Activated naive CD8-positive, alpha-beta T cell treated with anti-CD3 and anti-CD28 coated beads for 36 hours (primary cell): ENCODE results near the gene FAAH2. TPM values are rescaled to one million over a fixed set of nuclear protein-coding genes. Genes with fewer than 3 reads are reported as not detected.
A peak's percentile ranks its signal among the peaks of the same experiment; 100 is the strongest.
"Not testable (repeated sequence)": the region's sequence is repeated elsewhere in the genome, so short reads cannot be mapped to it uniquely, and the experiment has no call there.

ENCODE experiments used
- DNase-seq: peaks from one replicate; pipeline ENCODE4 v3.0.0; 2021
- H3K27ac Mint-ChIP-seq: one replicate; pipeline ENCODE4 v1.8.0; 2022; ENCODE audit warnings: mild to moderate bottlenecking, moderate library complexity, mixed read lengths
- H3K27me3 Mint-ChIP-seq: one replicate; pipeline ENCODE4 v1.8.0; 2022; ENCODE audit warnings: mild to moderate bottlenecking, mixed read lengths
- H3K36me3 Mint-ChIP-seq: one replicate; pipeline ENCODE4 v1.8.0; 2021; ENCODE audit warnings: mild to moderate bottlenecking, mixed read lengths
- H3K4me1 Mint-ChIP-seq: one replicate; pipeline ENCODE4 v1.8.0; 2021; ENCODE audit warnings: mixed read lengths
- H3K4me3 Mint-ChIP-seq: one replicate; pipeline ENCODE4 v1.8.0; 2022; ENCODE audit warnings: mild to moderate bottlenecking, moderate library complexity, mixed read lengths
- H3K9me3 Mint-ChIP-seq: one replicate; pipeline ENCODE4 v1.8.0; 2022; ENCODE audit warnings: mixed read lengths
- total RNA-seq, 2 experiments: library from RNA; stranded (reverse); gene quantifications; one replicate each; pipeline ENCODE4 v1.2.3, GENCODE V29; 2021

FAAH2 gene
- total RNA-seq = 1 to 10 TPM; 1.5 to 1.9 TPM

GRCh38 chrX:57286507-57287251 is at the start of gene FAAH2:
FAAH2 (plus strand) TSS chrX:57286706; CDS start chrX:57286826, 120 bp downstream.
- DNase-seq = peak; percentile 49
- H3K27ac Mint-ChIP-seq = peak within 1 kb of the TSS; percentile 86
- peaks cover 1% of the 10 kb centered on the region for H3K36me3 Mint-ChIP-seq
- peak within 1 kb of the TSS; percentile 87 for H3K4me3 Mint-ChIP-seq
- H3K4me1 Mint-ChIP-seq = peaks cover 19% of the 10 kb centered on the region
- H3K27me3 Mint-ChIP-seq = no peaks in the 10 kb centered on the region
- H3K9me3 Mint-ChIP-seq = no peaks in the 10 kb centered on the region

GRCh38 chrX:57241967-57242366 is 44.5 kb upstream of the FAAH2 start:
- H3K27ac Mint-ChIP-seq = no peak overlapping the region
- peaks cover 11% of the 10 kb centered on the region for H3K9me3 Mint-ChIP-seq
- no peak overlapping the region for H3K4me3 Mint-ChIP-seq
- H3K36me3 Mint-ChIP-seq = peaks cover 14% of the 10 kb centered on the region
- H3K27me3 Mint-ChIP-seq = no peaks in the 10 kb centered on the region
- H3K4me1 Mint-ChIP-seq = no peaks in the 10 kb centered on the region
- no peak for DNase-seq

GRCh38 chrX:57251965-57252364 is 34.5 kb upstream of the FAAH2 start:
- Mint-ChIP-seq H3K9me3 (peaks cover 20% of the 10 kb centered on the region), H3K4me1 (no peaks in the 10 kb centered on the region), H3K27ac (no peak overlapping the region), H3K36me3 (peaks cover 1% of the 10 kb centered on the region), H3K27me3 (no peaks in the 10 kb centered on the region), H3K4me3 (no peak overlapping the region)
- no peak for DNase-seq

- Mint-ChIP-seq H3K36me3 (no peaks in the 10 kb centered on the region), H3K9me3 (peaks cover 8% of the 10 kb centered on the region), H3K27ac (no peak overlapping the region), H3K4me1 (no peaks in the 10 kb centered on the region), H3K27me3 (no peaks in the 10 kb centered on the region), H3K4me3 (no peak overlapping the region)
- no peak for DNase-seq
Observed at GRCh38 chrX:57265126-57265525, 21.4 kb upstream of the FAAH2 start.

- H3K4me1 Mint-ChIP-seq = no peaks in the 10 kb centered on the region
- H3K27me3 Mint-ChIP-seq = no peaks in the 10 kb centered on the region
- H3K27ac Mint-ChIP-seq = no peak overlapping the region
- no peak for DNase-seq
- H3K4me3 Mint-ChIP-seq = no peak overlapping the region
- no peaks in the 10 kb centered on the region for H3K36me3 Mint-ChIP-seq
- H3K9me3 Mint-ChIP-seq = peaks cover 8% of the 10 kb centered on the region
Observed at GRCh38 chrX:57266275-57266674, 20.2 kb upstream of the FAAH2 start.

GRCh38 chrX:57266871-57267270 is 19.6 kb upstream of the FAAH2 start:
- H3K27me3 Mint-ChIP-seq = no peaks in the 10 kb centered on the region
- no peaks in the 10 kb centered on the region for H3K36me3 Mint-ChIP-seq
- H3K4me3 Mint-ChIP-seq = no peak overlapping the region
- H3K4me1 Mint-ChIP-seq = no peaks in the 10 kb centered on the region
- peaks cover 8% of the 10 kb centered on the region for H3K9me3 Mint-ChIP-seq
- no peak for DNase-seq
- no peak overlapping the region for H3K27ac Mint-ChIP-seq

- DNase-seq = no peak
- H3K4me1 Mint-ChIP-seq = no peaks in the 10 kb centered on the region
- H3K27ac Mint-ChIP-seq = no peak overlapping the region
- no peak overlapping the region for H3K4me3 Mint-ChIP-seq
- no peaks in the 10 kb centered on the region for H3K27me3 Mint-ChIP-seq
- no peaks in the 10 kb centered on the region for H3K36me3 Mint-ChIP-seq
- peaks cover 8% of the 10 kb centered on the region for H3K9me3 Mint-ChIP-seq
Observed at GRCh38 chrX:57267308-57267707, 19.2 kb upstream of the FAAH2 start.

GRCh38 chrX:57270980-57271379 is 15.5 kb upstream of the FAAH2 start:
- no peaks in the 10 kb centered on the region for H3K36me3 Mint-ChIP-seq
- no peak overlapping the region for H3K27ac Mint-ChIP-seq
- H3K4me1 Mint-ChIP-seq = no peaks in the 10 kb centered on the region

GRCh38 chrX:57282568-57282967 is 3.9 kb upstream of the FAAH2 start:
- H3K4me3 Mint-ChIP-seq = no peak overlapping the region
- no peak for DNase-seq
- no peak overlapping the region for H3K27ac Mint-ChIP-seq
- no peaks in the 10 kb centered on the region for H3K27me3 Mint-ChIP-seq
- no peaks in the 10 kb centered on the region for H3K36me3 Mint-ChIP-seq
- no peaks in the 10 kb centered on the region for H3K9me3 Mint-ChIP-seq
- H3K4me1 Mint-ChIP-seq = peaks cover 14% of the 10 kb centered on the region

More at GRCh38 chrX:57270980-57271379, 15.5 kb upstream of the FAAH2 start:
- peaks cover 7% of the 10 kb centered on the region for H3K9me3 Mint-ChIP-seq
- H3K4me3 Mint-ChIP-seq = no peak overlapping the region
- no peaks in the 10 kb centered on the region for H3K27me3 Mint-ChIP-seq
- DNase-seq = no peak

- H3K4me3 Mint-ChIP-seq = no peak overlapping the region
- H3K27ac Mint-ChIP-seq = no peak overlapping the region
- no peak for DNase-seq
- H3K9me3 Mint-ChIP-seq = no peaks in the 10 kb centered on the region
- peaks cover 16% of the 10 kb centered on the region for H3K4me1 Mint-ChIP-seq
- H3K27me3 Mint-ChIP-seq = no peaks in the 10 kb centered on the region
- H3K36me3 Mint-ChIP-seq = peaks cover 1% of the 10 kb centered on the region
Observed at GRCh38 chrX:57285001-57285400, 1.5 kb upstream of the FAAH2 start.

- Mint-ChIP-seq H3K27ac (no peak overlapping the region), H3K4me1 (peaks cover 19% of the 10 kb centered on the region), H3K27me3 (no peaks in the 10 kb centered on the region), H3K9me3 (no peaks in the 10 kb centered on the region), H3K36me3 (peaks cover 9% of the 10 kb centered on the region), H3K4me3 (no peak overlapping the region)
- DNase-seq = no peak
Observed at GRCh38 chrX:57289089-57289488, 2.6 kb downstream of the FAAH2 start.

- Mint-ChIP-seq H3K4me1 (peaks cover 5% of the 10 kb centered on the region), H3K9me3 (peaks cover 6% of the 10 kb centered on the region), H3K4me3 (no peak overlapping the region), H3K36me3 (peaks cover 27% of the 10 kb centered on the region), H3K27ac (no peak overlapping the region), H3K27me3 (no peaks in the 10 kb centered on the region)
- DNase-seq = no peak
Observed at GRCh38 chrX:57294961-57295360, 8.5 kb downstream of the FAAH2 start.

- not testable (repeated sequence) for DNase-seq, H3K27me3 Mint-ChIP-seq, H3K4me3 Mint-ChIP-seq, H3K4me1 Mint-ChIP-seq, H3K27ac Mint-ChIP-seq, H3K9me3 Mint-ChIP-seq
- H3K36me3 Mint-ChIP-seq = peaks cover 29% of the 10 kb centered on the region
Observed at GRCh38 chrX:57295679-57296078, 9.2 kb downstream of the FAAH2 start.

GRCh38 chrX:57313583-57314215 is 27.2 kb downstream of the FAAH2 start:
- Mint-ChIP-seq H3K27ac (peak overlapping the region; percentile 16), H3K4me3 (no peak overlapping the region), H3K9me3 (peaks cover 23% of the 10 kb centered on the region), H3K27me3 (no peaks in the 10 kb centered on the region), H3K36me3 (peaks cover 35% of the 10 kb centered on the region), H3K4me1 (peaks cover 2% of the 10 kb centered on the region)
- DNase-seq = no peak

GRCh38 chrX:57329008-57329407 is 42.5 kb downstream of the FAAH2 start:
- no peaks in the 10 kb centered on the region for H3K4me1 Mint-ChIP-seq
- H3K36me3 Mint-ChIP-seq = peaks cover 27% of the 10 kb centered on the region
- peaks cover 8% of the 10 kb centered on the region for H3K9me3 Mint-ChIP-seq
- no peak for DNase-seq
- no peak overlapping the region for H3K4me3 Mint-ChIP-seq
- no peaks in the 10 kb centered on the region for H3K27me3 Mint-ChIP-seq
- no peak overlapping the region for H3K27ac Mint-ChIP-seq

GRCh38 chrX:57335790-57336189 is 49.3 kb downstream of the FAAH2 start:
- H3K36me3 Mint-ChIP-seq = peaks cover 35% of the 10 kb centered on the region
- H3K27ac Mint-ChIP-seq, H3K4me1 Mint-ChIP-seq, H3K27me3 Mint-ChIP-seq, DNase-seq, H3K4me3 Mint-ChIP-seq: not testable (repeated sequence)
- H3K9me3 Mint-ChIP-seq = peaks cover 13% of the 10 kb centered on the region
